Measurements from ENCODE around the gene PCDHGC5. TPM values are rescaled to one million over a fixed set of nuclear protein-coding genes. Genes with fewer than 3 reads are reported as not detected.

The PCDHGC5 gene
- total and polyA plus RNA-seq, 2 of the 8 experiments (the other 6 are each of a cell fraction or from before 2014, with no cell fraction given) = 0.41 to 1.1 TPM

GRCh38 chr5:141517880-141518617 lies 29.2 kb downstream of the PCDHGC5 start:
- no peak overlapping the region for H3K4me2 ChIP-seq (ENCODE audit: insufficient read depth in 1 of 2, low read depth in 2 of 2, low read length in 2 of 2)
- H3K79me1 ChIP-seq (ENCODE audit: low read depth, low read length) = no peaks in the 10 kb centered on the region
- H3K23me2 ChIP-seq (ENCODE audit: low read depth, low read length) = peaks cover 9% of the 10 kb centered on the region
- no peak overlapping the region for H2BK15ac ChIP-seq (ENCODE audit: low read length)
- H2BK12ac ChIP-seq (ENCODE audit: low read depth, low read length) = no peak overlapping the region
- FAIRE-seq (no peak), DNase-seq (ENCODE audit: low read depth in 1 of 2, low spot score in 2 of 2) (no peak)
- H2BK5ac ChIP-seq (ENCODE audit: low read depth, low read length) = no peak overlapping the region
- no peak overlapping the region for H3K9ac ChIP-seq (replicated peaks in 1 of 4; ENCODE audit: extremely low read depth in 1 of 4, low read depth in 3 of 4, low read length in 3 of 4)
- no peak overlapping the region for H3K4me3 ChIP-seq (ENCODE audit: extremely low read depth in 1 of 4, insufficient read depth in 2 of 4, low read depth in 3 of 4, low read length in 4 of 4)
- H3K56ac ChIP-seq (replicated peaks; ENCODE audit: insufficient read length, low read depth, low read length) = no peak overlapping the region
- WGBS, 2 experiments (ENCODE audit: extremely low coverage in 1 of 2, insufficient coverage in 1 of 2, insufficient read length in 1 of 2, insufficient replicate concordance in 2 of 2, low coverage in 1 of 2, low lambda C conversion rate in 2 of 2, missing lambda C conversion rate in 1 of 2) = 90% methylated on average over 11 of the region's 11 CpGs; no CpG with 5 or more reads in 1 of the 2 experiments
- no peak overlapping the region for H3K14ac ChIP-seq (ENCODE audit: insufficient read length)
- no peak overlapping the region for H2BK20ac ChIP-seq (ENCODE audit: low read length)
- H3K9me3 ChIP-seq (ENCODE audit: insufficient read depth in 2 of 2, low read depth in 1 of 2, low read length in 1 of 2) = no peaks in the 10 kb centered on the region
- H4K8ac ChIP-seq (ENCODE audit: extremely low read depth, insufficient read depth, low read length) = no peak overlapping the region
- H3K23ac ChIP-seq (ENCODE audit: insufficient read length) = no peak overlapping the region
- H4K91ac ChIP-seq (replicated peaks; ENCODE audit: insufficient read length, low read length) = no peak overlapping the region
- no peak overlapping the region for H2BK120ac ChIP-seq (replicated peaks; ENCODE audit: low read depth, low read length)
- H3K18ac ChIP-seq (ENCODE audit: extremely low read depth, low read length) = no peak overlapping the region
- H3K4ac ChIP-seq (replicated peaks; ENCODE audit: insufficient read length, low read depth, low read length) = no peak overlapping the region
- CTCF ChIA-PET (ENCODE audit: partially characterized antibody) = interaction anchor here (0.6 to 50.9 kb wide), 16 partner anchors 9 to 552 kb away, joined by 3 to 1236 read pairs (median 5); partner anchors contain the start of genes PCDHGA10, PCDHGA11, PCDHGA9 and PCDHGB6
- POLR2A ChIA-PET (ENCODE audit: partially characterized antibody) = interaction anchor here (0.6 kb wide), 1 partner anchor 162 kb away, joined by 3 read pairs; no protein-coding TSS in a partner anchor
- no peak overlapping the region for H3K27ac ChIP-seq (ENCODE audit: low read depth, low read length)
- H2AK5ac ChIP-seq (ENCODE audit: low read depth, low read length) = no peak overlapping the region
- H3K27me3 ChIP-seq (replicated peaks in 1 of 4; ENCODE audit: control insufficient read depth in 3 of 4, extremely low read depth in 1 of 4, insufficient read depth in 3 of 4, low read length in 3 of 4) = no peaks in the 10 kb centered on the region
- no peak overlapping the region for H2AFZ ChIP-seq (ENCODE audit: low read length)
- peaks cover 10 to 35% (median 24%) of the 10 kb centered on the region in 4 experiments for H3K36me3 ChIP-seq (ENCODE audit: control insufficient read depth in 2 of 4, insufficient read depth in 4 of 4, low read length in 3 of 4)
- H4K20me1 ChIP-seq (replicated peaks in 1 of 2; ENCODE audit: control insufficient read depth in 1 of 2, insufficient read depth in 2 of 2, low read length in 2 of 2) = no peaks in the 10 kb centered on the region
- H4K5ac ChIP-seq (ENCODE audit: insufficient read length, low read depth, low read length) = no peak overlapping the region
- H3K79me2 ChIP-seq (ENCODE audit: control insufficient read depth in 1 of 2, insufficient read depth in 2 of 2, low read length in 2 of 2) = no peaks in the 10 kb centered on the region
- H3K4me1 ChIP-seq (replicated peaks in 1 of 4; ENCODE audit: control insufficient read depth in 3 of 4, insufficient read depth in 4 of 4, low read length in 3 of 4) = peaks cover 3 to 20% (median 9%) of the 10 kb centered on the region in 4 experiments
- no peak for TF ChIP-seq EZH2 (IDR thresholded peaks at IDR 0.05; ENCODE audit: low read depth, low read length, severe bottlenecking)
- TF ChIP-seq PHF8 (conservative IDR thresholded peaks at IDR 0.05; ENCODE audit: low read depth, low read length) = no peak
- TF ChIP-seq TAF7 (optimal IDR thresholded peaks at IDR 0.05; ENCODE audit: borderline replicate concordance, low read depth, low read length) = no peak
- TF ChIP-seq NRF1 (IDR thresholded peaks at IDR 0.05; ENCODE audit: low read depth, low read length) = no peak
- TF ChIP-seq SIRT6 (IDR thresholded peaks at IDR 0.05; ENCODE audit: low read length) = no peak
- TF ChIP-seq NANOG (IDR thresholded peaks at IDR 0.05; ENCODE audit: insufficient read depth, low read depth, low read length, poor library complexity, severe bottlenecking) = no peak
- TF ChIP-seq CEBPB (IDR thresholded peaks at IDR 0.05; ENCODE audit: low read depth, low read length) = no peak
- no peak for TF ChIP-seq CTBP2 (IDR thresholded peaks at IDR 0.05; ENCODE audit: borderline replicate concordance, insufficient read depth, insufficient read length, low read length)
- no peak for TF ChIP-seq RNF2 (IDR thresholded peaks at IDR 0.05; ENCODE audit: borderline replicate concordance, low read depth, low read length, missing control alignments, poor library complexity, severe bottlenecking)
- TF ChIP-seq FOSL1 (IDR thresholded peaks at IDR 0.05; ENCODE audit: insufficient read depth, low read depth, low read length) = no peak
- no peak for TF ChIP-seq RAD21 (IDR thresholded peaks at IDR 0.05 in 1 of 2, conservative IDR thresholded peaks at IDR 0.05 in 1 of 2; ENCODE audit: low read depth in 2 of 2, low read length in 2 of 2)

Measured in H1 (cell line).